Tongue (tissue), 2 donors: Measurements from ENCODE around the gene RNF157. TPM values are rescaled to one million over a fixed set of nuclear protein-coding genes. Genes with fewer than 3 reads are reported as not detected.

ENCODE experiments used
- DNase-seq: peaks from one replicate; pipeline ENCODE4 v3.0.0-alpha.2; 2015
- total RNA-seq: library from RNA; depleted of rRNA; stranded (reverse); fragments of >200 nt; gene quantifications from one replicate; pipeline ENCODE4 v1.2.3, GENCODE V29; 2014

Gene RNF157
- 6.7 TPM for total RNA-seq

DNA sequence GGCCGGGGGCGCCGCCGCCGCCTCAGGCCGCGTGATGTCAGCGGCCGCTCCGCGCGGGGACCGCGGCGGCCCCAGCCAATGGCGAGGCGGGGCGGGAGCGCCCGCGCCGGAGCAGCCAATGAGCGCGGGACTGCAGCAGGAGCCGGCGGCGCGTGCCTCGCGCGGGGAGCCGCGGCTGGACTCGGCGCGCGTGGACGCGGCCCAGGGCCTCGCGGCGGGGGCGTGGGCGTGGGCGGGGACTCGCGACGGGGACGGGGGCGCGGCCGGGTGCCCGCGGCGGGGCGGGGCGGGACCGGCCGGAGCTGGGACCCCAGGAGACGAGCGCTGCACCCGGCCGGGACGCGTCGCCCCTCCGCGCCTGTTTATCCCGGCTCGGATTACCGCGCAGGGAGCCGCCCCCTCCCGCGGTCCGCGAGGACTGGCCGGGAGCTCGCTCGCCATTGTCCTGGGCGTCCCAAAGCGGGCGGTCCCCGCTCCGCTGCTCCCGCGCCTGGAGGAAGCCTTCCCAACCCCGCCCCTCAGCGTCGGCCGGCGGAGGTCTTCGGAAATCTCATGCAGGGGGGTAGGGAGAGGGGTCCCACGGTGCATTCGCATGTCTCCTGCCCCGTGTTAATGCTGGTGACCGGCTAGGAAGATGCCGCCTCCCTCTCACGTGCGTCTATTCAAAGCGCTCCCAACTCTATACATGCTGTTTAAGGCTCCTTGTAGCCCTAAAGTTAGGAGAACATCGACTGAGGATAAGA is at the start of gene RNF157:
TSS of gene RNF157 (minus strand) at position 33 of the 743 bp plus-strand sequence. CDS start 253 bp downstream, outside the sequence.
- DNase-seq = peak; percentile 74

- no peak for DNase-seq
These were observed 41.5 kb upstream of the RNF157 start for GRCh38 chr17:76281573-76282371.

DNA sequence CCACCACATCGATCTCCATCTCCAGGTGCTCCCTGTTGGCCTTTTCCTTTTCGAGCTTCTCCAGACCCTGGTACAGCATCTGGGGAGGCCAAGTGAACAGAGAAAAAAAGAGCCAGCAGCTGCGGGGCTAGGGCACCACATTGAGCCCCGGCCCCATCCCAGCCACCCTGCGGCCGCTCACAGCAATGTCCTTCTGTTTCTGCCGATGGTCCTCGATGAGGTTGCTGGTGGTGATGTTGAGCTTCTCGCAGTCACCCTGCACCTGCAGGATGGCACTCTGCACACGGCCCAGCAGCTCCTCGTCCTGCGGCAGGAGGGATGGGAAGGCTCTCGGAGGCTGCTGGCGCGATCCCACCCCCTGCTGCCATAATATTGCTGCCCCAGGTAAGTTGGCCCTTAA is 40.4 kb upstream of the RNF157 start:
- no peak for DNase-seq

DNA sequence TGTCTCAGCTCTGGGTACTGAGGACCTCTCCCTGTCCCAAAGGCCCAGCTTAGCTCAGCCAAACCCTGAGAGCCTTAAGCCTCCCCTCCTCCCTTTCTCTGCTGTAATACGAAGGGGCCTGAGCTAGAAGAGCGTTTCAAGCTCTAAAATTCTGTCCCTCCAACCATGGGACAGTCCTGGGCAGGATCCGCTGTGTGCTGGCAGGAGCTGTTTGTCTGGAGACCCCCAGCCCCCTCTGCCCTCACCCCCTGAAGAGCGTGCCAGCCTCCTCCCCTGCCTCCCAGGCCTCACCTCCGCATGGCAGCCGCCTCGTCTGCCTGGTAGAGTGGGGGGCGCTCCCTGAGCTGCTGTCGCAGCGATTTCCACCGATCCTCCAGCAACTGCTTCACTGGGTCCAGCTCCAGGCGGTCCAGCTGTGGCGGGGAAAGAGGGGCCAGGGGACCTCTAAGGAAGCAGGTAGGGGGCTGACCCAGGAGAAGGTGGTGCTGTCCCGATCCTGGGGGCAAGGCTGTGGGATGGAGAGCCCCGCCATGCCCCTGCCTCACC is 39.5 kb upstream of the RNF157 start:
- no peak for DNase-seq

GRCh38 chr17:76278952-76279741 is 38.9 kb upstream of the RNF157 start:
- peak; percentile 93 for DNase-seq

- no peak for DNase-seq
These were observed 38.1 kb upstream of the RNF157 start for GRCh38 chr17:76278268-76278908.

DNA sequence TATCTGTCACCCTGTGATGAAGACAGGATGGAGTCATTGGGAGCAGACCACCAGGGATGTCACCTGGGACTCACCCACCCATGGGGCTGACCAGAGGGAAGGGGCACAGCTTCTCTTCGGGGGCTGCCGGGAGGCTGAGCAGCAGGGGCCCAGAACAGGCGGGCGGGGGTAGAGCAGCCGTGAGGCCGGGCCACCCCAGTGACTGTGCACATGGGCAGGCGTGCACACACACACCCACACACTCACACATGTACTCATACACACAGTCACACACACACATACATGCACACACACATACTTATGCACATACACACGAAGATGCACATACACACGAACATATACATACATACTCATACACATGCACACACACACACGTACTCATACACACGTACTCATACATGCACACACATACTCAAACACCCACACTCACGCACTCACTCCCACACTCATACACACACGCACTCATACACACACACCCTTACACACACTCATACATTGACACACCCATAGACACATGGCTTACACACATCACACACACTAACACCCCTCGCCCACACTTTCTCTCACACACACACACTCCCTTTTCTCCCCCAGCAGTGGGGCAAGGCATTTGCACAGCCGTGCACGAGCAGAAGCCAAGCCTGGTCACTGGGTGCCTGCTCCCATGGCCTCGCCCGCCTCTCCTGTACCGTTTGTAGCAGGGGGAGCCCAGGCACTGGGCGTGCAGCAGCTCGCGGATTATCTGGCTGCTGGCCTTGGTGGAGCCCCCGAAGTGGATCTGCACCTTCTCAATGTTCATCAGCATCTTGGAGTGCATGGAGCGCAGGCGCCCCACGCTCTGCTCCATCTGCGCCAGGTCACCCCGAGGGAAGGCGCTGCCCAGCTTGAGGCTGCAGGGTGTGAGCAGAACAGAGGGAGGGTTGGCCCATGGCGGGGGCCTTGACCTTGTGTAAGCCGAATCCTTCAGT is 37.3 kb upstream of the RNF157 start:
- DNase-seq = no peak

- no peak for DNase-seq
These were observed 36.4 kb upstream of the RNF157 start for GRCh38 chr17:76276461-76277299.

DNA sequence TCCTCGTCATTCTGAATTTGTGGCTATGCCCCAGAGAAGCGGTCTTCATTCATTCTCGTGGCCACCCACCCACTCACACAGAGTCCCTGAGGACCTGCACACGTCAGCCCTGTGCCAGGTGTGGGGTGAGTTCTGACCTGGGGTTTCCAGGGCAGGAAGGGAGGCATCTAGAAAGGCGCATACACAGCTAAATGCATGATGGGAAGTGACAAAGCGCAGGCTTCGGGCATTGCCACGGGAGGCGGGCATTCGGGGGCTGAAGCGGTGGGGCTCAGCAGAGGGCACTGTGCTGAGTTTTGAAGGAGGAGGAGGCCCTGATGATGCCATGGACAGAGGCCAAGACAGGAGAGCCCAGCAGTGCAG is 35.8 kb upstream of the RNF157 start:
- DNase-seq = no peak

- no peak for DNase-seq
These were observed 35.2 kb upstream of the RNF157 start for GRCh38 chr17:76275382-76276068.

- no peak for DNase-seq
These were observed 34.0 kb upstream of the RNF157 start for GRCh38 chr17:76274112-76274956.

- DNase-seq = no peak
These were observed 33.3 kb upstream of the RNF157 start for GRCh38 chr17:76273445-76274111.

DNA sequence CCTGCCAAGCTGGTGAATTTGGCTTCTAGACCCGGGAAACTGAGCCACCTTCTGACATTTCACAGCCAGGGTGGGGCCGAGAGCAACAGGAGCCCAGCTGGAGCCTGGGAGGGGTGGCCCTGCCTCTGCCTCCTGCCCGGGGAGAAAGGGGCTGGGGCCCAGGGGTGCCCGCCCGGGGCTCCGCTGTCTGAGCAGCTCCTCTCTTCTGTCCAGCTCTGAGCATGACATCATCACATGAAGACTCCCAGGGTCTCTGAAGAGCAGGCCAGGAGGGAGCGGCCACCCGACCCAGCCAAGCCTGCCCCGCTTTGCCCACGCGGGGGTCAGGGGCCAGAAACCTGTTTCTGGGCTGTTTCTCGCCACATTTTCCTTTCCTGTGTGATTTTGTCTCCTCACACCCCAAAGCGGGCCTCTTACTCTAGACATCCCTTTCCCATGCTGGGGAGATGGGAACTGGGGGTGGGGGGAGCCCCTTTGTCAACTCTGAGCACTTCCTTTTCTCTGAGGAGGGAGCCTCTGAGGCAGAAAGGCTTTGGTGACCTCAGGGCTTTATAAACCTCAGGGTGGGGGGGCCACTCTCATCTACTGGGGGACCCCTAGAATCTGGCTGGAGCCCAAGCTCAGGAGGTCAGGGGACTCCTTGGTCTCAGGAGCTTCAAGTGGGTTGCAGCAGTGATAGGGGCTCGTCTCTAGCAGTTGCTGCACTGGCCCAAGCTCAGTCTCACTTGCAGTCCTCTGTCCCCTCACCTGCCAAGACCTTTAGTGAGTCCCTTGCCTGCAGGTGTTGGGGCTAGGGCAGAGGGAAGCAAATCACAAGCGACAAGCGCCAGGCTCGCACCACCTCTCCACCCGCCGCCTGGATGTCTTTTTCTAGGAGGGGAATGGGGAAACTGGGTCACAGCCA is 32.5 kb upstream of the RNF157 start:
- DNase-seq = no peak

GRCh38 chr17:76271669-76272540 is 31.6 kb upstream of the RNF157 start:
- DNase-seq = peak; percentile 63
